Motor neuron (in vitro differentiated cells): Measurements from ENCODE around the gene TRIM65. TPM values are rescaled to one million over a fixed set of nuclear protein-coding genes. Genes with fewer than 3 reads are reported as not detected.

Experiments
- ATAC-seq, 8 experiments: fragments of 200-7000 bp; cut with Tn5 transposase; replicated peaks in 6 of 8; 2 replicates each; pipeline ENCODE4 v1.8.0; 2021; ENCODE audit warnings: mild to moderate bottlenecking in 8 of 8, moderate library complexity in 8 of 8
- H3K27ac ChIP-seq, 2 donors: fragments of 250-450 bp; sonication (Bioruptor Pico); 2 replicates each; pipeline ENCODE4 v1.9.0; 2021; ENCODE audit warnings: antibody characterized with exemption in 2 of 2, mild to moderate bottlenecking in 2 of 2, moderate library complexity in 1 of 2
- H3K4me1 ChIP-seq, 2 donors: fragments of 250-450 bp; sonication (Bioruptor Pico); replicated peaks in 1 of 2; 2 replicates each; pipeline ENCODE4 v1.6.1; 2021; ENCODE audit warnings: antibody characterized with exemption in 2 of 2, mild to moderate bottlenecking in 2 of 2, moderate library complexity in 1 of 2
- H3K4me3 ChIP-seq, 5 donors: fragments of 250-450 bp; sonication (Bioruptor Pico); 2 replicates each; pipeline ENCODE4 v1.9.0; 2021; ENCODE audit warnings: antibody characterized with exemption in 5 of 5, mild to moderate bottlenecking in 5 of 5, moderate library complexity in 4 of 5
- WGBS, 10 experiments: fragments of 450-650 bp; shearing (Covaris generic); methylation state at CpG; one replicate each; pipeline ENCODE4 v1.0.0; 2022; 5-methylcytosine and 5-hydroxymethylcytosine counted together
- in situ Hi-C, 9 experiments: fragments of 400-800 bp; cut with MboI; loops; one replicate each; pipeline ENCODE4 v1.15.0; 2021; ENCODE audit warnings: low sequenced_read_pairs in 9 of 9, low pct_unique_long_range_greater_than_20kb in 2 of 9; ENCODE audit not compliant: unreplicated experiment in 9 of 9
- total RNA-seq, 8 experiments: library from RNA; unstranded; fragments of 300-600 nt; gene quantifications; 2 replicates each; pipeline versions ENCODE4 v1.2.3 to v1.2.4, GENCODE V29; 2022

Gene TRIM65
- total RNA-seq, 8 experiments from 2014 or later, result 8.7 to 22.5 (median 13.4) TPM

GRCh38 chr17:75913537-75914210 is 16.9 kb upstream of the TRIM65 start:
- no peak for ATAC-seq
- in situ Hi-C loops, result loop anchor here in 1 of 9 experiments (25.0 kb wide), 1 partner anchor 374 kb away; no protein-coding TSS in a partner anchor
- Histone ChIP-seq H3K4me1 (no peaks in the 10 kb centered on the region), H3K4me3 (no peak overlapping the region), H3K27ac (no peak overlapping the region)
- 79 to 100% (median 83%) methylated on average over 1 to 12 of the region's 32 CpGs; no CpG with 5 or more reads in 5 of the 10 experiments for WGBS, 10 experiments

- ATAC-seq, result no peak
- in situ Hi-C loops, result loop anchor here in 1 of 9 experiments (25.0 kb wide), 1 partner anchor 377 kb away; no protein-coding TSS in a partner anchor
Observed at GRCh38 chr17:75910699-75911098, 13.9 kb upstream of the TRIM65 start.

GRCh38 chr17:75909812-75910274 is 13.1 kb upstream of the TRIM65 start:
- peaks cover 0 to 5% of the 10 kb centered on the region in 2 donors for H3K4me1 ChIP-seq
- peak in 5 of 8 experiments; percentile 13 to 61 (median 33) for ATAC-seq
- H3K4me3 ChIP-seq, result no peak overlapping the region
- WGBS, 10 experiments, result 0 to 93% (median 63%) methylated on average over 1 to 5 of the region's 11 CpGs; no CpG with 5 or more reads in 4 of the 10 experiments
- H3K27ac ChIP-seq, result no peak overlapping the region
- in situ Hi-C loops, result loop anchor here in 1 of 9 experiments (25.0 kb wide), 1 partner anchor 377 kb away; no protein-coding TSS in a partner anchor

More at GRCh38 chr17:75910699-75911098, 13.9 kb upstream of the TRIM65 start:
- WGBS, 10 experiments, result 40 to 100% (median 78%) methylated on average over 1 to 4 of the region's 6 CpGs; no CpG with 5 or more reads in 3 of the 10 experiments
- Histone ChIP-seq H3K4me3 (no peak overlapping the region), H3K27ac (no peak overlapping the region), H3K4me1 (no peaks in the 10 kb centered on the region)

GRCh38 chr17:75909051-75909811 is 12.5 kb upstream of the TRIM65 start:
- 30 to 100% (median 72%) methylated on average over 1 to 6 of the region's 14 CpGs; no CpG with 5 or more reads in 1 of the 10 experiments for WGBS, 10 experiments
- no peak for ATAC-seq
- in situ Hi-C loops, result loop anchor here in 1 of 9 experiments (25.0 kb wide), 1 partner anchor 378 kb away; no protein-coding TSS in a partner anchor
- no peak overlapping the region for H3K27ac ChIP-seq
- H3K4me3 ChIP-seq, result no peak overlapping the region
- peaks cover 0 to 5% of the 10 kb centered on the region in 2 donors for H3K4me1 ChIP-seq

GRCh38 chr17:75908201-75908600 is 11.4 kb upstream of the TRIM65 start:
- peak in 2 of 8 experiments; percentile 6 to 12 for ATAC-seq
- H3K4me1 ChIP-seq, result peaks cover 8 to 11% of the 10 kb centered on the region in 2 donors
- no peak overlapping the region for H3K27ac ChIP-seq
- no peak overlapping the region for H3K4me3 ChIP-seq
- in situ Hi-C loops, result loop anchor here in 1 of 9 experiments (25.0 kb wide), 1 partner anchor 379 kb away; no protein-coding TSS in a partner anchor
- 0 to 100% (median 31%) methylated on average over 1 to 5 of the region's 6 CpGs; no CpG with 5 or more reads in 4 of the 10 experiments for WGBS, 10 experiments

- Histone ChIP-seq H3K4me3 (no peak overlapping the region), H3K4me1 (peaks cover 9 to 11% of the 10 kb centered on the region in 2 donors), H3K27ac (no peak overlapping the region)
- in situ Hi-C loops, result loop anchor here in 1 of 9 experiments (25.0 kb wide), 1 partner anchor 381 kb away; no protein-coding TSS in a partner anchor
- no peak for ATAC-seq
- 33 to 100% (median 95%) methylated on average over 1 to 7 of the region's 10 CpGs; no CpG with 5 or more reads in 1 of the 10 experiments for WGBS, 10 experiments
Observed at GRCh38 chr17:75906143-75906884, 9.6 kb upstream of the TRIM65 start.

- peak within 1 kb of the TSS; percentile 54 to 76 for H3K27ac ChIP-seq
- in situ Hi-C loops, result loop anchor here in 1 of 9 experiments (25.0 kb wide), 1 partner anchor 382 kb away; no protein-coding TSS in a partner anchor
- H3K4me1 ChIP-seq, result peaks cover 9 to 11% of the 10 kb centered on the region in 2 donors
- 0 to 55% (median 30%) methylated on average over 2 to 16 of the region's 69 CpGs; no CpG with 5 or more reads in 5 of the 10 experiments for WGBS, 10 experiments
- H3K4me3 ChIP-seq, result peak within 1 kb of the TSS; percentile 58 to 93 (median 69)
- peak; percentile 88 to 97 (median 97) for ATAC-seq
Observed at GRCh38 chr17:75904749-75905521, 8.2 kb upstream of the TRIM65 start, which contains the start of gene MRPL38. MRPL38 (minus strand) TSS chr17:75904884; CDS start chr17:75904875, 9 bp downstream.

- in situ Hi-C loops, result loop anchor here in 1 of 9 experiments (25.0 kb wide), 1 partner anchor 385 kb away; no protein-coding TSS in a partner anchor
- Histone ChIP-seq H3K4me1 (peaks cover 10 to 13% of the 10 kb centered on the region in 2 donors), H3K4me3 (no peak overlapping the region), H3K27ac (no peak overlapping the region)
- 89 to 100% (median 100%) methylated on average over 2 to 5 of the region's 6 CpGs; no CpG with 5 or more reads in 5 of the 10 experiments for WGBS, 10 experiments
- no peak for ATAC-seq
Observed at GRCh38 chr17:75902406-75902805, 5.7 kb upstream of the TRIM65 start.

GRCh38 chr17:75901727-75902126 is 5.0 kb upstream of the TRIM65 start:
- H3K4me1 ChIP-seq, result peaks cover 15 to 17% of the 10 kb centered on the region in 2 donors
- no peak overlapping the region for H3K27ac ChIP-seq
- 83 to 100% (median 90%) methylated on average over 1 to 4 of the region's 18 CpGs; no CpG with 5 or more reads in 6 of the 10 experiments for WGBS, 10 experiments
- no peak overlapping the region for H3K4me3 ChIP-seq
- in situ Hi-C loops, result loop anchor here in 1 of 9 experiments (25.0 kb wide), 1 partner anchor 386 kb away; no protein-coding TSS in a partner anchor
- no peak for ATAC-seq

- WGBS, 10 experiments, result 80 to 100% (median 100%) methylated on average over 1 to 4 of the region's 13 CpGs; no CpG with 5 or more reads in 3 of the 10 experiments
- no peak for ATAC-seq
- in situ Hi-C loops, result loop anchor here in 1 of 9 experiments (25.0 kb wide), 1 partner anchor 386 kb away; no protein-coding TSS in a partner anchor
- no peak overlapping the region for H3K4me3 ChIP-seq
- H3K27ac ChIP-seq, result no peak overlapping the region
- peaks cover 16 to 18% of the 10 kb centered on the region in 2 donors for H3K4me1 ChIP-seq
Observed at GRCh38 chr17:75900691-75901533, 4.2 kb upstream of the TRIM65 start.
